Esophagus mucosa (tissue), 1 donor: ENCODE data around the gene MLPH. TPM values are rescaled to one million over a fixed set of nuclear protein-coding genes. Genes with fewer than 3 reads are reported as not detected.

Experiments used
- ATAC-seq: fragments of 200-7000 bp; cut with Tn5 transposase; one replicate; pipeline ENCODE4 v1.9.1; 2020
- total RNA-seq: library from RNA; stranded (reverse); gene quantifications from one replicate; pipeline ENCODE4 v1.2.4, GENCODE V29; 2023
- donor health status: DM: yes; HTN: yes; CAD: no.

Gene MLPH
- total RNA-seq, 1 donor from 2014 or later, result 5.3 TPM

DNA sequence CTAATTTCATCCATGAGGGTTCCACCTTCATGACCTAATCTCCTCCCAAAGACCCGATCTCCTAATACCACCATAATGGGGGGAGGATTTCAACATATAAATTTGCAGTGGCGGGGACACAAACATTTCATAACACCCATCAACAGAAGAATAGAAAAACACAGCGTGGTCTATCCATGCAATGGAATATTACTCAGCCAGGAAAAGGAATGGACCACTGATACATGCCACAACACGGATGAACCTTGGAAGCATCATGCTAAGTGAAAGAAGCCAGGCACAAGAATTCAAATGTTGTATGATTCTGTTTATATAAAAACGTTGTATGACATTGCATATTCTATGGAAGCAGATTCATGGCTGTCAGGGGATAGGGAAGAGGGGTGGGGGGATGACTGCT is 82.0 kb downstream of the MLPH start:
- no peak for ATAC-seq

DNA sequence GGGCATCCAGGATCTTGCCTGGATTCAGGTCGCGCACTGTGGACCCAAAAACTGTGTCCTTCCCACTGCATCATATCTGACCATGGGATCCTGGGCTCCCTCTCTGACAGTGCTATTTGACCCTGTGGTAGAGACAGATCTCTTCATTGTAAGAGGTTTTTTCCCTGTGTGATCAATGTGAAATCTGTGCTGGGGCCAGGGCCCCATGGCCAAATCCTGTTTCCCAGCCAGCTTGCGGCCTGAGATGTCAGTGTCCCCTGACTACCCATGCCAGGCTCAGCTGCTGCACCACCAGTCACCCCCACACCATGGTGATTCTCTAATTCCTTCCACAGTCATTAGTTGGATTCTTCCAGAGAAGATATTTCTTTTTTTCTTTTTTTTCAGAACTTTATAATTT is 82.8 kb downstream of the MLPH start:
- ATAC-seq, result no peak

DNA sequence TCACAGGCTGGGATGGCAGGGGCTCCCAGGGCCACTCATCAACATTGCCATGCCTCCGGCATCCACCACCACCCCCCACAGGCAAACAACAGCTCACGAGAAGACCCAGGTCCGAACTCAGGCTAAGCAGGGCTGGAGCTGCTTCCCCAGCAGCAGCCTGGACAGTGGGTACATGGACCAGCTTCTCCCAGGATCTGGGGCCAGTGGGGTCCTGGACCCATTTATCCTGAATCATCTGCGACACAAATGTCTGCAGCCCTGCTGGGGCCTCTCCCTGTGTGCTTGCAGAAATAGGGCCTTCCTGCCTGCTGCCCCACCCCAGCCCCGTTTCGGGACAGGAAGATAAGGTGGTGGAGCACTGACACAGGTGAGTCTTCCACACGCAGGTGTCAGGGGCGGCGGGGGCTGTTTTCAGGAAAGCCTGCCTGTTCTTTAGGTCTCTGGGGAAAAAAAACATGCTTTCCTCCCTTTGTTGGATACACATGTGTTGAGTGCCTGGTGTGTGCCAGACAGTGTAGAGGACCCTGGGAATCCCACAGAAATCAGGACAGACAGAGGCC is 83.8 kb downstream of the MLPH start:
- no peak for ATAC-seq

DNA sequence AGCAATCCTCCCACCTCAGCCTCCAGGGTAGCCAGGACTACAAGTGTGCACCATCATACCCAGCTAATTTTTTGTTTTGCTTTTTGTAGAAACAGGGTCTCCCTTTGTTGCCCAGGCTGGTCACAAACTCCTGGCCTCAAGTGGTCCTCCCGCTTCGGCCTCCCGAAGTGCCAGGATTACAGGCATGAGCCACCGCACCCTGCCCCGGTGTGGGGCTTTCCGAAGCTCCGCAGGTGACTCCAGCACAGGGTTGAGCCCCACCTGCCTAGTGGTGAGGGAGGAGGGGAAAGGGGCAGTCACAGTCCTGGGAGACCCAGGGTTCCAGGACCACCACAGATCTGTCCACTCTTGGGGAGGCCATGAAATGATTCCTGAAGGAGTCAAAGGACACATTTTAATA is 84.5 kb downstream of the MLPH start:
- no peak for ATAC-seq

DNA sequence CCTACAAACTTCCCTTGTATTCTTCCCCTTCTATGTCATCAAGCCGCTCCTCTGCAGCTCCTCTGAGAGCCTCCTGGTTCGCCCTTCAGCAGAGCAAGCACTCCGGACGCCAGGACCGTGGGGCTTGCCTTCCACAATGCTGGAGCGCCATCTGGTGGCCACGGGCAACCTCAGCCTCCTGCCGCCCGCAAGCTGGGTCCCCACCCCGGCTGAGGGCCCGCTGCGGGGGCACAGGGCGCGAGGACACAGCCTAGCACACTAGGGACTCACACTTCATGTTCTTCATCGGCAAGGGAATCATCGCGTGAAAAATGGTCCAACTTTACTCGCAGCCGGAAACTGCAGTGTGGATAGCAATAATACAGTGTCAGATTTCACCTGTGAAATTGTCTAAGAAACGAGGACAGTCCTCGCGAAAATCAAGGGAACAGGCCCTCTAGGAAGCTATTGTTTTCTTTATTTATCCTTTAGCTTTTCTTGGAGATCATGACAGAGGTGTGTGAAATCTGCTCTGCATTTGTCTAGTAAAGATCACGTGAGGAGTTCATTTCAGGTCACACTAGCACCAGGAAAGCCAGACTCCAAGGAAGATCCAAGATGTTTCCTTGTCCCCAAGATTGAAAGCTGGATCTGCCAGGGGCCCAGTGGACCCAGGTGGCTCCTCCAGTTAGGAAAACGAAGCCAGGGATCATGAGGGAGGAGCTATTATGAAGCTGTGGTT is 85.1 kb downstream of the MLPH start:
- ATAC-seq, result peak; percentile 85

DNA sequence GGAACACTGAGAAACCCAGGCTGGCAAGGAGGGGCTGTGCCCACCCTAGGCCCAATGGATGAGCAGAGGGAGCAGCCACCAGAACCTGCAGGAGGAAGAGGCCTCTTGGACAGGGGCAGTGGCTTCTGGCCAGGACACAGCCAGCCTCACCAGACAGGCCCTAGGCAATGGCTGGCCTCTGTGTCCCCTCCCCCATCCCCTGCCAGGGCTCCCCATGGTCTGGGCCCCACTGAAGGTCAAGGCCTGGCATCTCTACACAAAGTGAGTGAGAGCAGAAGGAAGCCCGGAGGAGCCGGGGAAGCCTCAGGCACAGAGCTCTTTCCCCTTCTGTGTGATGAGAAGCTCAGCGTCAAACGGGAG is 85.7 kb downstream of the MLPH start:
- ATAC-seq, result no peak

DNA sequence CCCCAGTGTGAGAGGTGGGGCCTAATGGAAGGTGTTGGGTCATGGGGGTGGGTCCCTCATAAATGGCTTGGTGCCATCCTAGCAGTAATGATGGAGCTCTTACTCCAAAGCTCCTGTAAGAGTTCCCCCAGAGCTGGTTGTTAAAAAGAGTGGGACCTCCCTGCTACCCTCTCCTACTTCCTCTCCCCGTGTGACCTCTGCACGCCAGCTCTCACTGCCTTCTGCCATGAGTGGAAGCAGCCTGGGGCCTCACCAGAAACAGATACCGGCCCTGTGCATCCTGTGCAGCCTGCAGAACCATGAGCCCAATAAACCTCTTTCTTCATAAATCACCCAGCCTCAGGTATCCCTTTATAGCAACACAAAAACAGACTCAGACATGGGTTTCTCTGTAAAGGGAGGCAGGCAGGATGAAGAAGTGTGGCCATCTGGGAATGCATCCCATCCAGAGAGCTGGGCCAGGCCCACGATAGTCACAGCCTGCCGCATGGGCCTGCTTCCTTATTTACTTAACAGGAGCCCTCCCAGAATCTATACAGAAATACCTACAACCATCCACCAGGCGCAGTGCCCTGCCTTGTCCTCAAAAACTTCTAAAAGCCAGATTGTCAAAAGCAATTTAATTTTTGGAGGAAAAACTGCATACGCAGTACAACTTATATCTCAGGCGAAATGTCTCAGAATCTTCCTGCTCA is 86.8 kb downstream of the MLPH start:
- no peak for ATAC-seq

DNA sequence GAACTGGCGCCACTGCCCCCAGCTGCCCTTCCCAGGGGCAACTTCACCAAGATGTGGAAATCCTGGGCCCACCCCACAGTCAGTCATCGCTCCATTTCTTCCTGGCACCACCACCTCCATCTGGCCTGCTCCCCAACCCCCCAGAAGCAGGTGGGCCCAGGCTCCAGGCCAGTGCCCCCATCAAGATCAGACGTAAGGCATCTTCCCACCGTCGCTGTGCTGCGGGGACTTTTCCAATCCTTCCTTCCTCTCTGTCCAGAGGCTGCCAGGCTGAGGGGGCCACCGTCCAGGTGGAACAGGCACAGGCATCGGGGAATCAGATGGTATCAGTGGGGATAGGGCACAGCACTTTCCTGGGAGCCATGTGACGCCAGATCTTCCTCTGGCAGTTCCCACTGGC is 87.4 kb downstream of the MLPH start:
- ATAC-seq, result no peak

DNA sequence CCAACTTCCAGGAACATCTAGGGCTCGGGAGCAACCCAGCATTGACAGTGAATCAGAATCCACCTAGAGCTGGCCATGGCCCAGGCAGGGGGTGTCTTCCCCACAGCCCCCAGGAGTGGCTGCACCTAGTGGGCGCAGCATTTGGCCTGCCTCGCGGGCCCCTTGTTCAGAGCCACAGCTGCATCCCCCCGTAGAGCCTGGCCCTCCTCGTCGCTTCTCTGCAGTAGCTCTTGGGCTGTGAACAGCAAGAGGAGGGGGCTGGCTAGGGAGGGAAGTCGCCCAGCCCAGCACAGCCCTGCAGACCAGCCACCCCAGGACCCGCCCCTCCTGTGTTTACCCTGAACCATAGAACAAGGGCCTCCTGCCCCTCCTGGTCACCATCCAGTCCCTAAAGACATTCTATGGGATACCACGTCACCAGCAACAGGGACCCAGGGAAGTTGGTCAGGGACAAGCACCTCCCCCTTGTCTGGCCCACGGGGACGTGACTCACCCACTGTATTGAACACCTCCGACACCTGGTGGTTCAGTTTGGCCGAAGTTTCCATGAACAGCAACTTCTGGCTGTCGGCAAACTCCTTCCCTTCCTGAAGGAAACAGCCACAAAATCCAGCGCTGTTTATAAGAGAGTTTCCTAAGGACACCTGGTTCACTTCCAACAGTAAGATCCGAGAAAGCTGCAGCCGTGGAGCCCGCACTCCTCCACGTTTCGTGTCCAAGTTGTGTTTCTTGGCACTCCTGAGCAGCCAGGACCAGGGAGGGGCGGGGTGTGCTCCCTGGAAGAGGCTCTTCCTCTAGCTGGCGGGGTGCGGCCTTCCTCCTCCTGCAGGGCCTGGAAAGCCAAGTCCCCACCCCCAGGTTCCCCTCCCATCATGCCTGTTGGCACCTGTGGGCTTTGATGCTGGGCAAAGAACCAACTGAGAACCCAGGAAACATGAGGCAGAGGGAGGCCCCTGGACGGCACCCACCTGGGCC is 88.1 kb downstream of the MLPH start:
- ATAC-seq, result peak; percentile 75

DNA sequence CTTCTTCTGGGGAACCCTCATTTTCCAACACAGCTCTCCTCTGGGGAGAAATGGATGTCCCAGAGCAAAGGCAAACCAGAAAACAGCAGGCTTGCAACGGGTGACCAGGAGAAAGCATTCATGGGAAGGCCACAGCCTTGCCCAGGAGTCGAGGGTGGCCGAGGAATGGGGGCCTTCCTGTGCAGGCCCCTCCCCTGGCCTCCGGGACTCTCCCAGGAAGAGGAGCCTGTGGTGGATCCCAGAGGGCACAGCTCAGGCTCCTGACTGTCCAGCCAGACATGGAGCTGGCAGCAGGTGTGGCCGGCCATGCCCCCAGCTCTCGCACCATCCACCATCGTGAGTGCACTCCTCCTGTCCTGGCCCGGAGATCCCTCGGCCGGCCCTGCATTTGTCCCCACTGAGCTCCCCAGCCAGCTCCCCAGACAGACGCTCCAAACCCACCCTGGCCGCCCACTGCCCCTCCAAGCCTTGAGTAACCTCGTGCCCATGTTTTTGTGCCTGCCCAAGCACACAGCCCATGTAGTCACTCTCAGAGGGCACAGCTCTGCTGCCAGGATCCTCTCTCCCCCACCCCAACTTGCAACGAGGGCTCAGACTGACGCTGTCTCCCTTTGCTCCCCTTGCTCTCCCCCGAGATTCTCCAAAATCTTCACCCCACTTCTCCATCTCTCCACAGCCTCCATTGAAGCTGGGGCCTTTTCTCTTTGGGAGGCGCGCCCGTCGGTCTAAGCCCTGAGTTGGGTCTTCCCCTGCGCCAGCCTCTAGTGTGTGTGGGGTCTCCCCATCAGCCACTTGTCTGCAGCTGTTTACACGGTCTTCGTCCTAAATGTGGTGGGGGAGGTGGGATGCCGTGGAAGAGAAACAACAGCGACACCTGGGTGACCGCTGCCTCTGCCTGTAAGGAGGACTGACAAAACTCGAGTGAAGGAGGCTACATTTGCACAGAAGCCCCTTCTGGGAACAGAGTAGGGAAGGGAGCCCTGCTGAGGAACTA is 89.1 kb downstream of the MLPH start:
- ATAC-seq, result no peak

DNA sequence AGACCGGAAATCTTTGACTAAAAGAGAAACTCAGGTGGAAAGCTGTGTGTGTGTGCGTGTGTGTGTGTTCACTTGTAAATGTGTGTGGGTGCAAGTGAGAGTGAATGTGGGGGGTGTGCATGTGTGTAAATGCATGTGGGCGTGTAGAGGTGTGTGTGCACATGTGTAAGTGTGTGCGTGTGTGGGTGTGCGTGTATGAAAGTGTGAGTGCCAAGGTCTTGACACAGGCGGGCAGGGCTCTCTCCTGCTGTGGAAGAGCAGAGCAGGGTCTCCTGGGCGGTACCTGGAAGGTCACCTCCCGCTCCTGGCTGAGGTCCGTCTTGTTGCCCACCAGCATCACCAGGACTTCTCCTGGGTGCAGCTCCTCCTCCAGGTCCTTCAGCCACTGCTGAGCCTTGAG is 89.9 kb downstream of the MLPH start:
- no peak for ATAC-seq

DNA sequence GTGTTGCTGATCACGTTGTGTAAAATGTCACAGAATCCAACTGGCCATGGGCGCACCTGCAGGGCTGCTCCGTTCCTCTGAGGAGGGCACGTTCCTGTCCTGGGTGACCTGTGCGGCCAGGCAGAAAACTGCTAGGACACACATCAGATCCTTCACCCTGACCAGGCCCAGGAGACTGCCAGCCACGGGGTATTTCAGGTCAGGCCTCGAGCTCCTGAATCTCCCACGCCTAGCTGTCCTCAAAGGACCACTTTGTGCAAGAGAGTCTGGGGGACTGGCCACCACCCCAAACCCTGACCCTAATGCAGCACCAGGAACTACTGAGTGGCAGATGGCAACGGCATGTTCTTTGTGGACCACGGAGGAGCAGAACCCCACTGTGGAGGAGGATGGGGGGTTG is 90.4 kb downstream of the MLPH start:
- ATAC-seq, result no peak

DNA sequence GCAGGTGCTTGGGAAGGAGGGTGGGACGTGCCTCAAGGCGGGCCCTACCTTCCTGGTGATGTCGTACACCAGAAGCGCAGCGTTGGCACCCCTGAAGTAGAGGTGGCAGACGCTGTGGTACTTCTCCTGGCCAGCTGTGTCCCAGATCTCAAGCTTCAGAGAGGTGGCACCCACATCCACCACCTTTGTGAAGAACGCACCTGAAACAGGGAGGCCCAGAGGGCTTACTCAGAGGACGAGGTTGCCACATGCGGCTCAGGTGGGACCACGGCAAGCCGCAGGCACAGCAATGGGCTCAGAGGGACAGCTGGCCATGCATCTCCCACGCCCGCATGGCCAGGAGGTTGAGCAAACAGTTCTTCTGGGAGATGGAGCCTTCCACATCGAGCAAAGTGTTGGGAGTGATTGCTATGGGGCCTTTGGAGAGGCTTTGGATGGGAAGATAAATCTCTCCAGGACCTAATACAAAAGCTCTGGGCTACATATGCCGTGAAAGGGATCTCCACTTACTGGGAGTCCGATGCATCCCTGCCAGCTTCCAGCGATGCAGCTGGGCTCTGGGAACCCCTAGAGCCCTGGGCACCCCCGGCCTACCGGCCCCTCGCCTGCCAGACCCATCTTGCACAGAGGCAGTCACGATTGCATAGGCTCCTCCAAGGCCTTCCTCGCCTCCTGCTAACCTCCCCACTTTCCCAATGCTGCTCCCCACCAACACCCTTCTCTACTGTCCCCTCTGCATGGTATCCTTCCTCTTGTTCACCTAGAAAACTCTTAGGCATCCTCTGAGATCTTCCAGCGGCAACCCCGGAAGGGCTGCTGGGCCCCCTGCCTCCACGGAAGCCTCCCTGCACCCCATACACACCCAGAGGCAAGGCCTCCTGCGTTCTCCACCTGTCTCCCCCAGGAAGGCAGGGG is 91.2 kb downstream of the MLPH start:
- no peak for ATAC-seq

DNA sequence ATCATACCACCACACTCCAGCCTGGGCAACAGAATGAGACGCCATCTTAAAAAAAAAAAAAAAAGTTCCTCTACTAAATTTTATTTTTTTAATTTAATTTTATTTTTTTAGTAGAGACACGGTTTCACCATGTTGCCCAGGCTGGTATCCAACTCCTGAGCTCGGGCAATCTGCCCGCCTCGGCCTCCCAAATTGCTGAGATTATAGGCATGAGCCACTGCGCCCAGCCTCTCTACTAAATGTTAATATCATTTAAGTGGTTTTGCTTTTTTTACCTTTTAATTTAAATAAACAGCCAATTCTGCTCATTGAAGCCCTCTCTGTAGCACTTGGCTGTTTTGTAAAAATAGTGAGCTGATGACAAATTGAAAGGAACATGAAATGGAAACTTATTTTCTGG is 94.3 kb downstream of the MLPH start:
- ATAC-seq, result no peak

DNA sequence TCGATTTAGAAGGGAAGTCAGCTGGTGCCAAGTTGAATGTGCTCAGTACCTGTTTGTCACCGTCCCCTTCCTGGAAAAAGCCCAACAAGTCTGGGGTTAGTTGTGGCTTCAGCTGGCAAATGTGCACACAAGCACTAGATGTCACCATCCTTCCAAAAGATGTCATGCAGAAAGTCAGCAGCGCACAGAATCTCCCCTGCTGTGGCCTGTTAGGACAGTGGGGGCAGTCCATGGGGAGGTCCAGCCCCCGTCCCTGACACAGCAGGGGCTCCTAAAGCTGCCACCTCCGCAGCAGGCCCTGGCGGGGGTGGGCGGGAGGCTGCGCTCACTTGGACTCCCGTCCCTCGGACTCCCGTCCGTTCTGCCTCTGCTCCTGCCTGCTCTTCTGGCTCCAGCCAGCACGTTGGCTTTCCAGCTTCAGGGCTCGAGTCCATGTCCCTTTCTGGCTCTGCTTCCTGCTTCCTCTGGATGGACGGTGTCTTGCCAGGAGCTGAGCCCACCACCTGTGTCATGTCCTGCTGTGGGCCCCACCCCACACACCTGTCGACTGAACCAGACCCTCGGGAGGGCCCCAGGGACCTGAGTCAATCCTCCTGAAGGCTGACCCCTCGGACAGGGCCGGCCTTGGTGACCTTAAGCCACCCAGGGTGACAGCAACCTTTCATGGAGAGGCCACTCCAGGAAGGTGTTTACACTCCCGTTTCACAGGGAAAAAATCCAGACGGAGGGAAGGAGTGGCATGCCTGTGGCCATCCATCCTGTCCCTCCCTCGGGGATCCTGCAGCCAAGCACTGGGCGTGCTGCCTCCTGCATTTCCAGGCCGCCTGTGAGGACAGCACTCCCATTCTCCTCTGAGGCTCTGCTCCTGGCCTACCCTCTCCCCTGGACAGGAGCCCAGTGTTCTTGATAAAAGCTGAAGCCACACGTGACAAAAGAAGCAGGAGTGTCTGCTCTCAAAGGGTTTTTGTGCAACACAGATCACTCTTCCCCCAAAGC is 95.0 kb downstream of the MLPH start:
- ATAC-seq, result peak; percentile 41

DNA sequence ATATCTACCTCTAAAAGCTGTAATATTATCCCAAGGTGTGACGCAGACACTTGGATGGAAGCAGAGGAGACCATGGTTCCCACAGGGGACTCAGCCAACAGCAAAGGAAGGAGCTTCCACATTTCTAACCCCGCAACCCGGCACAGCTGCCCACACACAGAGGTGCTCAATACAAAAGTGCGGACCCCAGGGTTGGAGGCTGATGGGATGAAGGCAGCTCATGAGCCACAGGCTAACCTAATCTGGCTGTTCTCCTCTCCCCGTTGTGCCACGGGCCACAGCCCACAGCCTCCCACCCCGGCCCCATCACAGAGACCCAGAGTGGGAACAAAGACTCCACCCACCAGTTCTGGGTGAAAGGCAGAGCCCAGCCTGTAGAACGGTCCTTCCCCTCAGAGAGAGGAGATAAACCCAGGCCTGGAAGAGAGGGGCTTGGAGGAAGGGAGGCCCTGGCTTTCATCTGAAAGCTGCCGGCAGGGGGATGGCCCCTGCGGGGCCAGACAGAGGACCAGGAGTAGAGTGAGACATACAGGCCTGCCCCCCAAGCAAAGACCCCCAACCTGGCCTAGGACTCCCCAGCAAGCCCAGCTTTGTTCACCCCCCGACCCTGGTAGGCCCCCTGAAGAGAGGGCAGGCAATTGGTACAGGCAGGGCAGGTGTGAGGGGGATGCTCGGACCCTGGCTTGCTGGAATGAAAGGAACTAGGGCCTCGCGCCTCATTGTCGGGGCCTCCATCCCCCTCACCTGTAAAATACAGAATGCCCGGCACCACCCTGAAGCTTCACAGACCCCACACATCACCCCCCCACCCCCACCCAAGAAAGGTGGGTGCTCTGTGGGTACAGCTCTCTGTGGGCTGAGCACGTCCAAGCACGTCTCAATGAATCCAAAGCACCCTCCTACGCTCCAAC is 96.6 kb downstream of the MLPH start:
- ATAC-seq, result no peak

DNA sequence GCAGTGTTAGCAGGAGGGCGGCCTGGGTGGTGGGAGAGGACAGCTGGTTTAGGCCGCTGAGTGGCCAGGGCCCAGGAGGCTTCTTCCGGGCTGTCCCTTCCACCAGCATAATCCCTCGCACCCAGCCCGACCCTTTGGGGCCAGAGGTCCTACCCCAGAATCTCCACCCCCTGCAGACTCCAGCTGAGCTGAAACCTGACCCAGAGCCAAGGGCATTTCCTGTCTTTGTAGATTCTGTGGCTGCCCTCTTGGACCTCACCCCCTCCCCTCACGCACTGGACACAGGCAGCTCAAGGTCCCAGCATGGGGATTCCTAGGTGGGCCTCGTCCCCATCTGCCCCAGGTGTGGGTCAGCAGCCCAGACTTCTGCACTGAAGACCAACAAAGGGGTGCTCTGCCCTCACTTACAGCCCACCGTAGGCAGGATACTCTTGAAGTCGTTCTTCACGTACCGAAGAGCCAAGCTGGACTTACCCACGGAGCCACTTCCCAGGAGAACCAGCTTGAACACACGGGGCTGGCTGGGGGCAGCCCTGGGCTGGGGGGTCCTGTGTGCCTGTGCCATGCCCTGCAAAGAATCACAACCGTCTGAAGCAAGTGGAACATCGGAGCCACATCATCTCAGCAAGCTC is 98.7 kb downstream of the MLPH start:
- no peak for ATAC-seq
